K562 (cell line): ENCODE measurements around the gene RAP1A. TPM values are rescaled to one million over a fixed set of nuclear protein-coding genes. Genes with fewer than 3 reads are reported as not detected.
A peak's percentile ranks its signal among the peaks of the same experiment; 100 is the strongest.

Experiments used
- BHLHE40 ChIP-seq: IDR thresholded peaks from 2 replicates; pipeline ENCODE4 v1.6.1; 2011; ENCODE audit warnings: low read length, improper control_type of control experiment
- DIDO1 ChIP-seq: fragments of 450-650 bp; IDR thresholded peaks from 2 replicates; pipeline ENCODE4 v1.6.1; 2016; ENCODE audit warnings: low read depth, missing biosample characterization, missing genetic modification characterization
- HNRNPL ChIP-seq: fragments of 200-400 bp; formaldehyde crosslinking; IDR thresholded peaks from 2 replicates; pipeline ENCODE4 v1.6.1; 2017; ENCODE audit warnings: low read depth, mild to moderate bottlenecking, low read length
- HNRNPUL1 ChIP-seq: fragments of 200-400 bp; formaldehyde crosslinking; IDR thresholded peaks from 2 replicates; pipeline ENCODE4 v1.6.1; 2017; ENCODE audit warnings: low read length
- JUN ChIP-seq, 2 experiments: sonication (generic) in 1 of 2; formaldehyde crosslinking in 1 of 2; IDR thresholded peaks; 2 replicates each; pipeline versions ENCODE4 v1.6.1 to v1.8.0; 2012 to 2022; ENCODE audit warnings: borderline replicate concordance in 2 of 2, mild to moderate bottlenecking in 2 of 2, improper control_type of control experiment in 1 of 2, low read depth in 1 of 2, low read length in 1 of 2, missing genetic modification reagents in 1 of 2
- PCBP2 ChIP-seq: fragments of 200-400 bp; formaldehyde crosslinking; IDR thresholded peaks from 2 replicates; pipeline ENCODE4 v1.6.1; 2018; ENCODE audit warnings: low read length, low read depth, mild to moderate bottlenecking, moderate library complexity; ENCODE audit not compliant: poor library complexity, severe bottlenecking
- POLR3G ChIP-seq: IDR thresholded peaks from 2 replicates; pipeline ENCODE4 v1.6.1; 2011; ENCODE audit not compliant: insufficient read length, insufficient replicate concordance; ENCODE audit errors: extremely low read depth
- PPARD ChIP-seq: fragments of 250-450 bp; sonication (Bioruptor Pico); IDR thresholded peaks from 2 replicates; pipeline ENCODE4 v1.8.0; 2022; ENCODE audit warnings: inconsistent platforms, mild to moderate bottlenecking, moderate library complexity
- RAD21 ChIP-seq, 2 experiments: fragments of 250-450 bp in 1 of 2; fragments of 450-650 bp in 1 of 2; sonication (Bioruptor Pico) in 1 of 2; formaldehyde crosslinking in 1 of 2; IDR thresholded peaks in 1 of 2; conservative IDR thresholded peaks in 1 of 2; 2 replicates each; pipeline versions ENCODE4 v1.4.0 to v1.8.0; 2020 to 2022; ENCODE audit warnings: mild to moderate bottlenecking in 2 of 2, moderate library complexity in 1 of 2
- RB1 ChIP-seq: fragments of 450-650 bp; IDR thresholded peaks from 2 replicates; pipeline ENCODE4 v1.6.1; 2017; ENCODE audit warnings: low read depth, mild to moderate bottlenecking
- RBBP5 ChIP-seq: fragments of 200-600 bp; sonication (generic); IDR thresholded peaks from 2 replicates; pipeline ENCODE4 v1.6.1; 2012; ENCODE audit warnings: borderline replicate concordance, mild to moderate bottlenecking, low read length, control low read depth, inconsistent platforms; ENCODE audit not compliant: insufficient read depth, poor library complexity, severe bottlenecking
- SMARCA5 ChIP-seq: fragments of 450-650 bp; IDR thresholded peaks from 2 replicates; pipeline ENCODE4 v1.6.1; 2016
- STAT5A ChIP-seq: IDR thresholded peaks from 2 replicates; pipeline ENCODE4 v1.6.1; 2012; ENCODE audit warnings: low read length, inconsistent platforms, borderline replicate concordance
- TAF7 ChIP-seq: fragments of 450-650 bp; IDR thresholded peaks from 2 replicates; pipeline ENCODE4 v1.6.1; 2016; ENCODE audit warnings: missing genetic modification characterization, missing compliant biosample characterization
- TBL1XR1 ChIP-seq, 2 experiments: IDR thresholded peaks; 2 replicates each; pipeline ENCODE4 v1.6.1; 2012; ENCODE audit warnings: improper control_type of control experiment in 2 of 2, low read length in 2 of 2, mild to moderate bottlenecking in 1 of 2
- ZNF12 ChIP-seq: sonication (generic); formaldehyde crosslinking; IDR thresholded peaks from 2 replicates; pipeline ENCODE4 v1.4.0; 2020; ENCODE audit warnings: mild to moderate bottlenecking, missing genetic modification reagents
- ZNF717 ChIP-seq: fragments of 250-450 bp; sonication (Bioruptor Pico); IDR thresholded peaks from 2 replicates; pipeline ENCODE4 v1.5.0; 2021
- ZNF76 ChIP-seq: fragments of 250-450 bp; sonication (Bioruptor Pico); IDR thresholded peaks from 2 replicates; pipeline ENCODE4 v1.4.0; 2020; ENCODE audit warnings: mild to moderate bottlenecking, moderate library complexity, borderline replicate concordance
- polyA plus RNA-seq, 8 experiments: library from polyadenylated mRNA; depleted of rRNA in 4 of 8; stranded (reverse) in 5 of 8; unstranded in 3 of 8; fragments of >200 nt; fragmentation: Nextera tagmentation in 2 of 8; fragmentation: Illumina TruSeq in 1 of 8; extraction: Ambion mirVana in 2 of 8; extraction: Trizol in 1 of 8; gene quantifications; 2 replicates each; pipeline versions ENCODE4 v1.2.1 to v1.2.3, GENCODE V29; 2011 to 2014; ENCODE audit warnings: inconsistent platforms in 1 of 8, missing spikeins in 1 of 8
- total RNA-seq, 7 experiments: library from RNA; depleted of rRNA in 6 of 7; stranded (reverse); fragments of >200 nt in 6 of 7; fragmentation: Illumina TruSeq in 2 of 7; extraction: Trizol in 2 of 7; gene quantifications; 2 replicates each; pipeline versions ENCODE4 v1.2.1 to v1.2.3, GENCODE V29; 2011 to 2021; ENCODE audit warnings: low replicate concordance in 1 of 7
- TF ChIP-seq, protein P1 (sequence below): fragments of 450-650 bp; formaldehyde crosslinking; IDR thresholded peaks from 2 replicates; pipeline ENCODE4 v1.4.0; 2020; ENCODE audit warnings: mild to moderate bottlenecking, moderate library complexity
- TF ChIP-seq, protein P2 (sequence below): IDR thresholded peaks from 3 replicates; pipeline ENCODE4 v1.6.1; 2011; ENCODE audit warnings: borderline replicate concordance, mild to moderate bottlenecking; ENCODE audit not compliant: insufficient read length, insufficient read depth
- TF ChIP-seq, protein P3 (sequence below): sonication (generic); formaldehyde crosslinking; IDR thresholded peaks from 2 replicates; pipeline ENCODE4 v1.8.0; 2022; ENCODE audit warnings: mild to moderate bottlenecking, low read depth, missing genetic modification reagents
- TF ChIP-seq, protein P4 (sequence below): fragments of 450-650 bp; IDR thresholded peaks from 2 replicates; pipeline ENCODE4 v1.7.0; 2016; ENCODE audit warnings: borderline replicate concordance

The RAP1A gene
- total and polyA plus RNA-seq, 9 of the 15 experiments (the other 6 are each of a cell fraction or from before 2014, with no cell fraction given) = 13.4 to 86.2 (median 32.5) TPM

DNA sequence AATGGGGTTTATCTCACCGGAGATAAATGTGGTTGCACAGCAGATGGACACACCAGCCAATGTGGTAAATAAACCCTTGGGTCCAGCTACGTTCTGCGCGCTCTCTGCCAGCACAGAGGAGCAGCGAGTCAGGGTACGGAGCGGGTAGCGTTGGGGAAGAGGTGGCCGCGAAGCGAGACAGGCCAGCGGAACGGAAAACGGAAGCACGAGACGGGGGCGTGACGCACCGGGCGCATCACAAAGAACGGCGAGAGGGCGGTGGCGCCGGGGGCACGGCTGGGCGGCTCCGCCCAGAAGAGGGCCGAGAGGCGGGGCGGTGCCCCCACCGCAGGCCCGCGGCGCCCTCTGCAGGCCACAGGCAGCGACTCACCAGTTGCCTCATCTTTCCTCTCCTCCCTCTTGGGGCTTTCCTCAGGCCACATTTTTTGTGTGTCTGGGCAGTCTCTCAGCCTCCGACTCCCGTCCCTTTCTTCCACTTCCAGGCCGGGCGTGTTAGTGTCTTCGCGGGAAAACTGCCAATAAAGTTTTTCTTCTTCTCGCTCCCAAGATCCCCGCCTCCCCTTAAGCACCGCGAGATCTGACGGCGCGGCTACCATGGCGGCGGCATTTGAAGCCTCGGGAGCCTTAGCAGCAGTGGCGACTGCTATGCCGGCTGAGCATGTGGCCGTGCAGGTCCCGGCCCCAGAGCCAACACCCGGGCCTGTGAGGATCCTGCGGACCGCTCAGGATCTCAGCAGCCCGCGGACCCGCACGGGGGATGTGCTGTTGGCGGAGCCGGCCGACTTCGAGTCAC, 135.9 kb downstream of the RAP1A start, which contains the start of gene DDX20 (continued):
- peak; percentile 97 for TF ChIP-seq RBBP5
- peak; percentile 91 for TF ChIP-seq DIDO1
- peak; percentile 93; the same call in 1 of the 2 replicates for TF ChIP-seq HNRNPL
- no peak for TF ChIP-seq PPARD (CRISPR knock-in tag)
- no peak for TF ChIP-seq SMARCA5
- TF ChIP-seq, protein P1, sequence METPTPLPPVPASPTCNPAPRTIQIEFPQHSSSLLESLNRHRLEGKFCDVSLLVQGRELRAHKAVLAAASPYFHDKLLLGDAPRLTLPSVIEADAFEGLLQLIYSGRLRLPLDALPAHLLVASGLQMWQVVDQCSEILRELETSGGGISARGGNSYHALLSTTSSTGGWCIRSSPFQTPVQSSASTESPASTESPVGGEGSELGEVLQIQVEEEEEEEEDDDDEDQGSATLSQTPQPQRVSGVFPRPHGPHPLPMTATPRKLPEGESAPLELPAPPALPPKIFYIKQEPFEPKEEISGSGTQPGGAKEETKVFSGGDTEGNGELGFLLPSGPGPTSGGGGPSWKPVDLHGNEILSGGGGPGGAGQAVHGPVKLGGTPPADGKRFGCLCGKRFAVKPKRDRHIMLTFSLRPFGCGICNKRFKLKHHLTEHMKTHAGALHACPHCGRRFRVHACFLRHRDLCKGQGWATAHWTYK (CRISPR knock-in tag) = no peak
- no peak; the same call in 1 of the 2 replicates for TF ChIP-seq ZNF76
- TF ChIP-seq, protein P2, sequence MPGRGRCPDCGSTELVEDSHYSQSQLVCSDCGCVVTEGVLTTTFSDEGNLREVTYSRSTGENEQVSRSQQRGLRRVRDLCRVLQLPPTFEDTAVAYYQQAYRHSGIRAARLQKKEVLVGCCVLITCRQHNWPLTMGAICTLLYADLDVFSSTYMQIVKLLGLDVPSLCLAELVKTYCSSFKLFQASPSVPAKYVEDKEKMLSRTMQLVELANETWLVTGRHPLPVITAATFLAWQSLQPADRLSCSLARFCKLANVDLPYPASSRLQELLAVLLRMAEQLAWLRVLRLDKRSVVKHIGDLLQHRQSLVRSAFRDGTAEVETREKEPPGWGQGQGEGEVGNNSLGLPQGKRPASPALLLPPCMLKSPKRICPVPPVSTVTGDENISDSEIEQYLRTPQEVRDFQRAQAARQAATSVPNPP = no peak
- TF ChIP-seq JUN (IDR thresholded peaks at IDR 0.05; ENCODE audit: borderline replicate concordance, low read depth, low read length) = peak; percentile 35; the same call in 1 of the 2 replicates
- no peak for TF ChIP-seq JUN (CRISPR knock-in tag; IDR thresholded peaks at IDR 0.05; ENCODE audit: borderline replicate concordance)
- no peak for TF ChIP-seq HNRNPUL1
- TF ChIP-seq RB1 = peak; percentile 94
- TF ChIP-seq, protein P3, sequence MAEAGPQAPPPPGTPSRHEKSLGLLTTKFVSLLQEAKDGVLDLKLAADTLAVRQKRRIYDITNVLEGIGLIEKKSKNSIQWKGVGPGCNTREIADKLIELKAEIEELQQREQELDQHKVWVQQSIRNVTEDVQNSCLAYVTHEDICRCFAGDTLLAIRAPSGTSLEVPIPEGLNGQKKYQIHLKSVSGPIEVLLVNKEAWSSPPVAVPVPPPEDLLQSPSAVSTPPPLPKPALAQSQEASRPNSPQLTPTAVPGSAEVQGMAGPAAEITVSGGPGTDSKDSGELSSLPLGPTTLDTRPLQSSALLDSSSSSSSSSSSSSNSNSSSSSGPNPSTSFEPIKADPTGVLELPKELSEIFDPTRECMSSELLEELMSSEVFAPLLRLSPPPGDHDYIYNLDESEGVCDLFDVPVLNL (CRISPR knock-in tag) = peak; percentile 90
- peak; percentile 96 to 97 for TF ChIP-seq RAD21 (CRISPR knock-in tag; conservative IDR thresholded peaks at IDR 0.05 in 1 of 2, IDR thresholded peaks at IDR 0.05 in 1 of 2)
- peak; percentile 92 for TF ChIP-seq TAF7 (tag)
- peak; percentile 57 to 60 for TF ChIP-seq TBL1XR1 (IDR thresholded peaks at IDR 0.05; ENCODE audit: low read length in 2 of 2)
- no peak for TF ChIP-seq PCBP2
- TF ChIP-seq, protein P4, sequence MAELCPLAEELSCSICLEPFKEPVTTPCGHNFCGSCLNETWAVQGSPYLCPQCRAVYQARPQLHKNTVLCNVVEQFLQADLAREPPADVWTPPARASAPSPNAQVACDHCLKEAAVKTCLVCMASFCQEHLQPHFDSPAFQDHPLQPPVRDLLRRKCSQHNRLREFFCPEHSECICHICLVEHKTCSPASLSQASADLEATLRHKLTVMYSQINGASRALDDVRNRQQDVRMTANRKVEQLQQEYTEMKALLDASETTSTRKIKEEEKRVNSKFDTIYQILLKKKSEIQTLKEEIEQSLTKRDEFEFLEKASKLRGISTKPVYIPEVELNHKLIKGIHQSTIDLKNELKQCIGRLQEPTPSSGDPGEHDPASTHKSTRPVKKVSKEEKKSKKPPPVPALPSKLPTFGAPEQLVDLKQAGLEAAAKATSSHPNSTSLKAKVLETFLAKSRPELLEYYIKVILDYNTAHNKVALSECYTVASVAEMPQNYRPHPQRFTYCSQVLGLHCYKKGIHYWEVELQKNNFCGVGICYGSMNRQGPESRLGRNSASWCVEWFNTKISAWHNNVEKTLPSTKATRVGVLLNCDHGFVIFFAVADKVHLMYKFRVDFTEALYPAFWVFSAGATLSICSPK = no peak
- TF ChIP-seq STAT5A = no peak
- peak; percentile 63; the same call in 1 of the 2 replicates for TF ChIP-seq ZNF12 (CRISPR knock-in tag)
- TF ChIP-seq BHLHE40 = peak; percentile 97
- no peak for TF ChIP-seq ZNF717
- TF ChIP-seq POLR3G = no peak
